HEK293 (cell line): ENCODE measurements around the gene MITF.

Experiments used
- CTCF ChIP-seq: fragments of 450-650 bp; formaldehyde crosslinking; IDR thresholded peaks from 2 replicates; pipeline ENCODE4 v1.5.1; 2016; ENCODE audit warnings: missing biosample characterization, missing genetic modification characterization
- ELK4 ChIP-seq: IDR thresholded peaks from 2 replicates; pipeline ENCODE4 v1.6.1; 2011; ENCODE audit warnings: mild to moderate bottlenecking, low read depth, low read length, borderline replicate concordance
- PRDM4 ChIP-seq: fragments of 450-650 bp; formaldehyde crosslinking; IDR thresholded peaks from 2 replicates; pipeline ENCODE4 v1.5.1; 2017; ENCODE audit warnings: missing biosample characterization, missing genetic modification characterization
- REST ChIP-seq: fragments of 450-650 bp; formaldehyde crosslinking; IDR thresholded peaks from 2 replicates; pipeline ENCODE4 v1.5.1; 2016; ENCODE audit warnings: missing biosample characterization, missing genetic modification characterization
- YY2 ChIP-seq: fragments of 450-650 bp; formaldehyde crosslinking; IDR thresholded peaks from 2 replicates; pipeline ENCODE4 v1.5.1; 2016; ENCODE audit warnings: missing biosample characterization, missing genetic modification characterization
- ZBTB49 ChIP-seq: fragments of 450-650 bp; formaldehyde crosslinking; IDR thresholded peaks from 2 replicates; pipeline ENCODE4 v1.5.1; 2016; ENCODE audit warnings: missing biosample characterization, missing genetic modification characterization, low read depth
- ZBTB6 ChIP-seq: fragments of 450-650 bp; formaldehyde crosslinking; IDR thresholded peaks from 2 replicates; pipeline ENCODE4 v1.5.1; 2017; ENCODE audit warnings: missing biosample characterization, missing genetic modification characterization
- ZNF114 ChIP-seq: fragments of 450-650 bp; formaldehyde crosslinking; IDR thresholded peaks from 2 replicates; pipeline ENCODE4 v1.5.0; 2017; ENCODE audit warnings: missing biosample characterization, missing genetic modification characterization
- ZNF121 ChIP-seq: fragments of 450-650 bp; formaldehyde crosslinking; IDR thresholded peaks from 2 replicates; pipeline ENCODE4 v1.5.1; 2016; ENCODE audit warnings: missing biosample characterization, missing genetic modification characterization
- ZNF248 ChIP-seq: fragments of 450-650 bp; formaldehyde crosslinking; IDR thresholded peaks from 2 replicates; pipeline ENCODE4 v1.5.1; 2017; ENCODE audit warnings: missing biosample characterization, missing genetic modification characterization
- ZNF324 ChIP-seq: fragments of 450-650 bp; formaldehyde crosslinking; IDR thresholded peaks from 2 replicates; pipeline ENCODE4 v1.5.1; 2016; ENCODE audit warnings: missing biosample characterization, missing genetic modification characterization
- ZNF350 ChIP-seq: fragments of 450-650 bp; formaldehyde crosslinking; IDR thresholded peaks from 2 replicates; pipeline ENCODE4 v1.5.0; 2017; ENCODE audit warnings: missing biosample characterization, mild to moderate bottlenecking, missing genetic modification characterization
- ZNF580 ChIP-seq: fragments of 450-650 bp; formaldehyde crosslinking; IDR thresholded peaks from 2 replicates; pipeline ENCODE4 v1.5.1; 2016; ENCODE audit warnings: missing biosample characterization, missing genetic modification characterization
- ZSCAN23 ChIP-seq: fragments of 450-650 bp; formaldehyde crosslinking; IDR thresholded peaks from 2 replicates; pipeline ENCODE4 v1.5.1; 2016; ENCODE audit warnings: missing biosample characterization, missing genetic modification characterization

- TF ChIP-seq PRDM4 (tag by site-specific recombination) = no peak
- TF ChIP-seq CTCF (tag by site-specific recombination) = no peak
- no peak for TF ChIP-seq ZBTB49 (tag by site-specific recombination)
- no peak for TF ChIP-seq ZNF121 (tag by site-specific recombination)
- TF ChIP-seq ZNF580 (tag by site-specific recombination) = no peak
- TF ChIP-seq ZSCAN23 (tag by site-specific recombination) = no peak
- no peak for TF ChIP-seq ZNF248 (tag by site-specific recombination)
- TF ChIP-seq ZBTB6 = no peak
- no peak for TF ChIP-seq ZNF324 (tag by site-specific recombination)
- no peak for TF ChIP-seq REST (tag by site-specific recombination)
- TF ChIP-seq ELK4 = no peak
- TF ChIP-seq ZNF114 (tag by site-specific recombination) = no peak
- TF ChIP-seq ZNF350 = no peak
- no peak for TF ChIP-seq YY2
These were observed 260.8 kb downstream of the MITF start for GRCh38 chr3:70000028-70000410.
